CD14-positive monocyte (primary cell): ENCODE measurements around the gene UGT1A5. TPM values are rescaled to one million over a fixed set of nuclear protein-coding genes. Genes with fewer than 3 reads are reported as not detected.
"Not testable (repeated sequence)": the region's sequence is repeated elsewhere in the genome, so short reads cannot be mapped to it uniquely, and the experiment has no call there.

Experiments
- DNase-seq, 3 donors: peaks; one replicate each; pipeline ENCODE4 v3.0.0-alpha.2; 2011 to 2022
- H2AFZ ChIP-seq: 2 replicates; pipeline ENCODE4 v1.6.0; 2012; ENCODE audit warnings: mild to moderate bottlenecking, low read depth, low read length, inconsistent platforms; ENCODE audit not compliant: insufficient read depth, poor library complexity, severe bottlenecking
- H3K27ac ChIP-seq, 2 donors: 1 replicate in 1 of 2; 2 replicates in 1 of 2; pipeline ENCODE4 v1.5.1; 2012 to 2013; ENCODE audit warnings: low read length in 2 of 2, control low read depth in 1 of 2, inconsistent platforms in 1 of 2, low read depth in 1 of 2, mild to moderate bottlenecking in 1 of 2
- H3K27me3 ChIP-seq, 2 donors: one replicate each; pipeline versions ENCODE4 v1.6.0 to v1.6.1; 2011 to 2013; ENCODE audit warnings: low read length in 2 of 2; ENCODE audit not compliant: control insufficient read depth in 2 of 2, insufficient read depth in 2 of 2
- H3K36me3 ChIP-seq, 2 donors: replicated peaks in 1 of 2; 1 replicate in 1 of 2; 2 replicates in 1 of 2; pipeline versions ENCODE4 v1.5.1 to v1.6.1; 2012 to 2013; ENCODE audit warnings: low read length in 2 of 2, control low read depth in 1 of 2, inconsistent platforms in 1 of 2, mild to moderate bottlenecking in 1 of 2; ENCODE audit not compliant: insufficient read depth in 2 of 2, control insufficient read depth in 1 of 2
- H3K4me1 ChIP-seq, 2 donors: 1 replicate in 1 of 2; 2 replicates in 1 of 2; pipeline versions ENCODE4 v1.5.1 to v1.6.1; 2012 to 2013; ENCODE audit warnings: low read length in 2 of 2, control low read depth in 1 of 2, inconsistent platforms in 1 of 2, mild to moderate bottlenecking in 1 of 2, moderate library complexity in 1 of 2; ENCODE audit not compliant: insufficient read depth in 2 of 2, control insufficient read depth in 1 of 2
- H3K4me2 ChIP-seq: replicated peaks from 2 replicates; pipeline ENCODE3; 2012; ENCODE audit warnings: low read length, moderate library complexity, mild to moderate bottlenecking; ENCODE audit not compliant: poor library complexity, severe bottlenecking; ENCODE audit errors: extremely low read depth
- H3K4me3 ChIP-seq, 3 experiments: fragments of 200-600 bp in 1 of 3; sonication (generic) in 1 of 3; replicated peaks in 1 of 3; 1 replicate in 2 of 3; 2 replicates in 1 of 3; pipeline ENCODE4 v1.5.1; 2011 to 2013; ENCODE audit warnings: low read length in 3 of 3, mild to moderate bottlenecking in 3 of 3, control low read depth in 2 of 3, low read depth in 2 of 3, inconsistent platforms in 1 of 3, moderate library complexity in 1 of 3
- H3K79me2 ChIP-seq: 2 replicates; pipeline ENCODE4 v1.6.0; 2012; ENCODE audit warnings: mild to moderate bottlenecking, control low read depth, inconsistent platforms, low read length, moderate library complexity; ENCODE audit not compliant: insufficient read depth
- H3K9ac ChIP-seq: 2 replicates; pipeline ENCODE4 v1.6.0; 2017; ENCODE audit warnings: low read length, mild to moderate bottlenecking; ENCODE audit not compliant: insufficient read depth, poor library complexity, severe bottlenecking
- H3K9me3 ChIP-seq, 2 donors: replicated peaks in 1 of 2; 1 replicate in 1 of 2; 2 replicates in 1 of 2; pipeline versions ENCODE4 v1.5.1 to v1.6.1; 2012 to 2013; ENCODE audit warnings: low read length in 2 of 2, control low read depth in 1 of 2; ENCODE audit not compliant: control insufficient read depth in 1 of 2, insufficient read depth in 1 of 2
- H4K20me1 ChIP-seq: 2 replicates; pipeline ENCODE4 v1.6.0; 2012; ENCODE audit warnings: mild to moderate bottlenecking, low read length, control low read depth, moderate library complexity; ENCODE audit not compliant: insufficient read depth
- H3K27ac Mint-ChIP-seq, 7 donors: one replicate each; pipeline ENCODE4 v1.8.0; 2020; ENCODE audit warnings: mild to moderate bottlenecking in 7 of 7, mixed read lengths in 7 of 7, moderate library complexity in 6 of 7, inconsistent platforms in 2 of 7
- H3K27me3 Mint-ChIP-seq, 3 donors: one replicate each; pipeline ENCODE4 v1.8.0; 2021 to 2022; ENCODE audit warnings: low read depth in 3 of 3, mild to moderate bottlenecking in 3 of 3, mixed read lengths in 3 of 3, moderate library complexity in 3 of 3, inconsistent platforms in 1 of 3
- H3K36me3 Mint-ChIP-seq, 2 donors: one replicate each; pipeline ENCODE4 v1.8.0; 2020; ENCODE audit warnings: mixed read lengths in 2 of 2, inconsistent platforms in 1 of 2, mild to moderate bottlenecking in 1 of 2
- H3K4me1 Mint-ChIP-seq: one replicate; pipeline ENCODE4 v1.8.0; 2020; ENCODE audit warnings: mild to moderate bottlenecking, mixed read lengths
- H3K4me3 Mint-ChIP-seq, 2 donors: one replicate each; pipeline ENCODE4 v1.8.0; 2020; ENCODE audit warnings: mild to moderate bottlenecking in 2 of 2, mixed read lengths in 2 of 2, moderate library complexity in 1 of 2
- H3K9me3 Mint-ChIP-seq, 7 donors: one replicate each; pipeline ENCODE4 v1.8.0; 2020 to 2022; ENCODE audit warnings: mixed read lengths in 7 of 7, mild to moderate bottlenecking in 6 of 7, moderate library complexity in 6 of 7, inconsistent platforms in 2 of 7
- CTCF ChIP-seq: fragments of 200-600 bp; IDR thresholded peaks from one replicate; pipeline ENCODE4 v1.8.0; 2022; ENCODE audit warnings: antibody characterized with exemption, mild to moderate bottlenecking
- WGBS: methylation state at CpG from one replicate; pipeline ENCODE4 v1.1.5; 2013; ENCODE audit warnings: missing lambda C conversion rate; ENCODE audit not compliant: insufficient coverage; 5-methylcytosine and 5-hydroxymethylcytosine counted together
- intact Hi-C, 2 donors: fragments of 100-400 bp; cut with micrococcal nuclease; formaldehyde crosslinking; loops; one replicate each; pipeline versions ENCODE4 v1.15.0 to v1.15.1; 2023
- polyA plus RNA-seq, 3 donors: library from polyadenylated mRNA; depleted of rRNA in 1 of 3; unstranded in 2 of 3; stranded (reverse) in 1 of 3; fragments of 300-500 nt in 2 of 3; fragments of >200 nt in 1 of 3; fragmentation: Illumina TruSeq in 2 of 3; gene quantifications; 1 replicate in 2 of 3; 2 replicates in 1 of 3; pipeline ENCODE4 v1.2.3, GENCODE V29; 2012 to 2021

UGT1A5 gene
- polyA plus RNA-seq, 3 donors, result not detected

GRCh38 chr2:233751212-233752009 is 38.7 kb downstream of the UGT1A5 start:
- H3K4me2 ChIP-seq, H3K4me3 ChIP-seq, H3K9ac ChIP-seq, H3K4me1 ChIP-seq, H2AFZ ChIP-seq, H3K79me2 ChIP-seq, H3K36me3 Mint-ChIP-seq, H3K4me1 Mint-ChIP-seq, H3K36me3 ChIP-seq, H3K27me3 Mint-ChIP-seq, H3K27ac ChIP-seq, DNase-seq, intact Hi-C loops, H4K20me1 ChIP-seq, H3K27me3 ChIP-seq, H3K27ac Mint-ChIP-seq, H3K4me3 Mint-ChIP-seq: not testable (repeated sequence)
- no CpG with 5 or more reads among the region's 2 CpGs for WGBS
- peaks cover 10 to 14% of the 10 kb centered on the region in 2 donors for H3K9me3 ChIP-seq
- peaks cover 13 to 37% (median 22%) of the 10 kb centered on the region in 7 donors for H3K9me3 Mint-ChIP-seq

GRCh38 chr2:233754872-233755611 is 42.3 kb downstream of the UGT1A5 start:
- no peaks in the 10 kb centered on the region for H3K4me1 ChIP-seq
- no peak overlapping the region for H3K4me2 ChIP-seq
- H3K4me3 Mint-ChIP-seq, result no peak overlapping the region
- peaks cover 10 to 14% of the 10 kb centered on the region in 2 donors for H3K9me3 ChIP-seq
- no peak overlapping the region for H3K27ac Mint-ChIP-seq
- TF ChIP-seq CTCF, result no peak
- H3K4me1 Mint-ChIP-seq, result no peaks in the 10 kb centered on the region
- no peak for DNase-seq
- H3K79me2 ChIP-seq, result no peaks in the 10 kb centered on the region
- WGBS, result 93% methylated on average over 40 of the region's 44 CpGs
- peaks cover 10 to 27% (median 16%) of the 10 kb centered on the region in 7 donors for H3K9me3 Mint-ChIP-seq
- H3K4me3 ChIP-seq, result no peak overlapping the region
- H2AFZ ChIP-seq, result no peak overlapping the region
- intact Hi-C loops, result no loop called here
- H3K9ac ChIP-seq, result no peak overlapping the region
- no peaks in the 10 kb centered on the region for H3K36me3 Mint-ChIP-seq
- peaks cover 0 to 2% (median 2%) of the 10 kb centered on the region in 3 donors for H3K27me3 Mint-ChIP-seq
- no peaks in the 10 kb centered on the region for H4K20me1 ChIP-seq
- H3K36me3 ChIP-seq, result no peaks in the 10 kb centered on the region
- H3K27me3 ChIP-seq, result no peaks in the 10 kb centered on the region
- H3K27ac ChIP-seq, result no peak overlapping the region
